Activated CD4-positive, alpha-beta T cell treated with anti-CD3 and anti-CD28 coated beads, Interleukin-2, amount 10 ng/mL, durations not matched to agents 24 days and 14 days (primary cell): ENCODE measurements around the gene RNF123. TPM values are rescaled to one million over a fixed set of nuclear protein-coding genes. Genes with fewer than 3 reads are reported as not detected.
"Not testable (repeated sequence)": the region's sequence is repeated elsewhere in the genome, so short reads cannot be mapped to it uniquely, and the experiment has no call there.

Source experiments
- DNase-seq: peaks from one replicate; pipeline ENCODE4 v3.0.0; 2022
- H3K27ac Mint-ChIP-seq: one replicate; pipeline ENCODE4 v1.8.0; 2022; ENCODE audit warnings: mild to moderate bottlenecking, mixed read lengths
- H3K27me3 Mint-ChIP-seq: one replicate; pipeline ENCODE4 v1.8.0; 2022; ENCODE audit warnings: mixed read lengths
- H3K36me3 Mint-ChIP-seq: one replicate; pipeline ENCODE4 v1.8.0; 2022; ENCODE audit warnings: low read depth, mild to moderate bottlenecking, mixed read lengths
- H3K4me1 Mint-ChIP-seq: one replicate; pipeline ENCODE4 v1.8.0; 2021; ENCODE audit warnings: mixed read lengths
- H3K4me3 Mint-ChIP-seq: one replicate; pipeline ENCODE4 v1.8.0; 2022; ENCODE audit warnings: mild to moderate bottlenecking, moderate library complexity, mixed read lengths
- H3K9me3 Mint-ChIP-seq: one replicate; pipeline ENCODE4 v1.8.0; 2021; ENCODE audit warnings: mixed read lengths
- intact Hi-C: fragments of 100-400 bp; cut with micrococcal nuclease; formaldehyde crosslinking; loops from one replicate; pipeline ENCODE4 v1.15.1; 2023
- total RNA-seq: library from RNA; stranded (reverse); gene quantifications from 2 replicates; pipeline ENCODE4 v1.2.3, GENCODE V29; 2022

RNF123 gene
- total RNA-seq, 1 donor from 2014 or later, result 42.0 TPM

GRCh38 chr3:49680493-49681231, 8.7 kb upstream of the RNF123 start:
- H3K27ac Mint-ChIP-seq, result no peak overlapping the region

DNA sequence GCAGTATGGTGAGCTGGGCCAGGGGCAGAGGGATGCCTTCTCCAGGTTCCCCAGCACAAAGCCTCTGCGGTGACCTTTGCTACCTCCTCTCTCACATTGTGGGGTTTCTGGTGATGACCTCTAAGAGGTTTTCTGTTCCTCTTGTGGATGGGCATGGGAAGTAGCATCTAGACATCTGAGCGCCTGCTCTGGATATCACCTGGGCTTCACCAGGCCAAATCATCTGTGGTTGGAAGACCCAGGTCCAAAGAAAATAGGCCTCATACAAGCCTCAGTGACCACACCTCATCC, 8.2 kb upstream of the RNF123 start:
- no peak overlapping the region for H3K4me3 Mint-ChIP-seq
- H3K27ac Mint-ChIP-seq, result no peak overlapping the region
- DNase-seq, result no peak
- intact Hi-C loops, result no loop called here
- H3K27me3 Mint-ChIP-seq, result no peaks in the 10 kb centered on the region
- H3K9me3 Mint-ChIP-seq, result no peaks in the 10 kb centered on the region
- H3K36me3 Mint-ChIP-seq, result peaks cover 31% of the 10 kb centered on the region
- H3K4me1 Mint-ChIP-seq, result peaks cover 6% of the 10 kb centered on the region

More at GRCh38 chr3:49680493-49681231, 8.7 kb upstream of the RNF123 start:
- intact Hi-C loops, result no loop called here
- no peaks in the 10 kb centered on the region for H3K9me3 Mint-ChIP-seq
- H3K27me3 Mint-ChIP-seq, result no peaks in the 10 kb centered on the region
- peaks cover 6% of the 10 kb centered on the region for H3K4me1 Mint-ChIP-seq
- no peak overlapping the region for H3K4me3 Mint-ChIP-seq
- H3K36me3 Mint-ChIP-seq, result peaks cover 32% of the 10 kb centered on the region
- no peak for DNase-seq

DNA sequence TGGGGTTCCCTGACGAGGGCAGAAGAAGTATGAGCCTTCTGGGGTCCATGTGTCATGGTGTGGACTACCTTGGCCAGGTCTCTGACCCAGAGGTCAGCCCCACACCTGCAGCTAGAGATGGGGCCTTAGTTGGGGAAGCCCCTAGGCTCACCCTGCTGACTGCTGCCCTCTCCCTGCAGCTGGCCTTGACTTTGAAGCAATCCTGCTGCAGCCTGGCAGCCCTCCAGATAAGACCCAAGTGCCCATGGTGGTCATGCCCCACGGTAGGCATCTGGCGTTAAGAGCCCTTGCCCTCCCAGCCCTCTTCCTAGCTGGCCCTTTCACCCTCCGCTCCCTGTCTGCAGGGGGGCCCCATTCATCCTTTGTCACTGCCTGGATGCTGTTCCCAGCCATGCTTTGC, 7.8 kb upstream of the RNF123 start:
- no peak overlapping the region for H3K4me3 Mint-ChIP-seq
- no peak for DNase-seq
- H3K9me3 Mint-ChIP-seq, result no peaks in the 10 kb centered on the region
- no peak overlapping the region for H3K27ac Mint-ChIP-seq
- H3K27me3 Mint-ChIP-seq, result peaks cover 1% of the 10 kb centered on the region
- peaks cover 30% of the 10 kb centered on the region for H3K36me3 Mint-ChIP-seq
- intact Hi-C loops, result no loop called here
- H3K4me1 Mint-ChIP-seq, result peaks cover 6% of the 10 kb centered on the region

DNA sequence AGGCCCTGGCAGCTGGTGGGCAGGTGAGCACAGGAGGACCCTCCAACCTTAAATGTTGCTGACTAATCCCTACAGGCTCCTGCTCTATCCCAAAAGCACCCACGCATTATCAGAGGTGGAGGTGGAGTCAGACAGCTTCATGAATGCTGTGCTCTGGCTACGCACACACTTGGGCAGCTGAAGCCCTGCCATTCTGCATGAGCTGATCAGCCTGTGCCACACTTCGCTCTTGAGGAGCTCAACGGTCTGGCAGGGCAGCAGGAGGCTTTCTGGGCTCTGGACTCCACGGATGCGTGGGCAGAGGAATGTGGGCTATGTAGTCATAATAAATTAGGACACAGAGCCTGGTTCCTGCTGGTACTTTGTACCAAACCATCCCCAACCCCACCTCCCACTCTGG, 6.2 kb upstream of the RNF123 start:
- DNase-seq, result no peak
- intact Hi-C loops, result no loop called here
- Mint-ChIP-seq H3K4me1 (peaks cover 4% of the 10 kb centered on the region), H3K4me3 (no peak overlapping the region), H3K9me3 (no peaks in the 10 kb centered on the region), H3K27ac (no peak overlapping the region), H3K36me3 (peaks cover 22% of the 10 kb centered on the region), H3K27me3 (peaks cover 4% of the 10 kb centered on the region)

DNA sequence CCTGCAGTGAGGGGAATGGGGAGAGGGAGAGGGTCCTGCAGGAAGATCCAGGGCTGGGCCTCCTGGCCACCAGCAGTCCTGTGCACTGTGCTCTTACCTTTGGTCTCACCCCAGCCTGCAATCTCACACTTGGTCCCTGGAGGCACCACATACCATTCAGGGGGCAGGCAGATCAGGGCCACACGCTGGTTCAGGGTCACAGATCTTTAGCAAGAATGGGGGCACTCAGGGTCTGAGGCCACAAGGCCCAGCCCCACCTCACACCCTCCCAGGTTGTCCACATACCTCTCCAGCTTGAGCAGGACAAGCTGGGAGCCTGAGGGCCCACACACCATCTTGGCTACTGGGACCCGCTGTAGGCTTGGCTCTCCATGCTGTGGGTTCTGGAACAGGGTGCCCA, 4.9 kb upstream of the RNF123 start:
- H3K4me1 Mint-ChIP-seq, H3K27me3 Mint-ChIP-seq, H3K27ac Mint-ChIP-seq, H3K9me3 Mint-ChIP-seq, intact Hi-C loops, H3K4me3 Mint-ChIP-seq, DNase-seq: not testable (repeated sequence)
- peaks cover 19% of the 10 kb centered on the region for H3K36me3 Mint-ChIP-seq

GRCh38 chr3:49685103-49685502, 4.3 kb upstream of the RNF123 start:
- H3K4me1 Mint-ChIP-seq, H3K9me3 Mint-ChIP-seq, DNase-seq, H3K27ac Mint-ChIP-seq, H3K4me3 Mint-ChIP-seq, H3K27me3 Mint-ChIP-seq, intact Hi-C loops: not testable (repeated sequence)
- H3K36me3 Mint-ChIP-seq, result peaks cover 15% of the 10 kb centered on the region

DNA sequence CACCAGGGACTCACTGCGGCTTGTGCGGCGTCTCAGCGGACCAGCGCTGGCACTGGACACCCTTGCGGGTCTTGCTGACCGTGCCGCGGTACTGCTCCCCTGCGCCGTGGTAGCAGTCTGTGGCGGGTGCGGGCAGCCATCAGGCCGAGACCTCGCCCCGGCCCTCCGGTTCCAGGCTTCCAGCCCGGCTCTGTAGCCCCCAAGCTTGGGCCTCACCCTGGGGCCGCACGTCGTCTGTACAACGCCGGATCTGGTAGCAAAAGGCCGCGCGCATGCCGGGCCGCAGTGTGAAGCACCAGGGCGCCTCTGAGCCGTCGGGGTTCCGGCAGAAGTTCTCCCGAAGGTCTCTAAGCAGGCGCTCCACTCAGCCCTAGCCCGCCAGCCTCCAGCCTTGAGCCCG, 3.5 kb upstream of the RNF123 start:
- peaks cover 10% of the 10 kb centered on the region for H3K36me3 Mint-ChIP-seq
- H3K4me1 Mint-ChIP-seq, result peaks cover 13% of the 10 kb centered on the region
- H3K27ac Mint-ChIP-seq, intact Hi-C loops, H3K9me3 Mint-ChIP-seq, H3K27me3 Mint-ChIP-seq, H3K4me3 Mint-ChIP-seq, DNase-seq: not testable (repeated sequence)

GRCh38 chr3:49686346-49686745, 3.0 kb upstream of the RNF123 start:
- peak overlapping the region; percentile 55 for H3K4me3 Mint-ChIP-seq
- H3K36me3 Mint-ChIP-seq, intact Hi-C loops, H3K27ac Mint-ChIP-seq, H3K27me3 Mint-ChIP-seq, H3K9me3 Mint-ChIP-seq: not testable (repeated sequence)
- H3K4me1 Mint-ChIP-seq, result peaks cover 16% of the 10 kb centered on the region
- DNase-seq, result peak; percentile 67

DNA sequence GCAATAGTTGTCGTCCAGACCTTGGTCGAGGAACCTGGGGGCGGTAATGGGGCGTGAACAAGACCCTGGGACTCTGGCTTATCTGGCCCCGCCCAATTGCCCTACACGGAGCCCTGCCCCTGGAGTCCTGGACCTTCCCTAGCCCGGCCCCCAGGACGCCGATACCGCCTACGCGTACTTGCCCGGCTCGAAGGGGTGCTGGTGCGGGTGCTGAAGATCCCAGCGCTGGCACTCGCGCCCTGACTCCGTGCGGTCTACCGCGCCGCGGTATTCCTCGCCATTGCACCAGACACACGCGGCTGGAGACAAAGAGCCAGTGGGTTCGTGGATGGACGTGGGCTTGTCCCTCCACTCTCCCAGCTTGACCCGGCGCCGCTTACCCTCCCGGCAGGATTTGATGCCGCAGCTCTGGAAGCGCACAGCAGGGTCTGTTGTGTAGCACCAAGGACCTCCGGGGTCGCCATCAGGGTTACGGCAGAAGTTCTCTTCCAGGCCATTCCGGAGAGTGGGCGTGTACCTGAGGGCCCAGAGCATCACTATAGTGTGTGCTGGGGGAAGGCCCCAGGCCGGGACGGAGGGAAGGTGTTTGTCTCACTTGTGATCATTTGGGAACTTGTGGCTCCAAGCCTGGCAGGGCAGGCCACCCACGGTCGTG, 2.5 kb upstream of the RNF123 start:
- H3K36me3 Mint-ChIP-seq, intact Hi-C loops, H3K9me3 Mint-ChIP-seq, H3K27me3 Mint-ChIP-seq: not testable (repeated sequence)
- Mint-ChIP-seq H3K4me3 (peak overlapping the region; percentile 4), H3K4me1 (peaks cover 17% of the 10 kb centered on the region), H3K27ac (peak overlapping the region; percentile 41)
- DNase-seq, result peak; percentile 78

DNA sequence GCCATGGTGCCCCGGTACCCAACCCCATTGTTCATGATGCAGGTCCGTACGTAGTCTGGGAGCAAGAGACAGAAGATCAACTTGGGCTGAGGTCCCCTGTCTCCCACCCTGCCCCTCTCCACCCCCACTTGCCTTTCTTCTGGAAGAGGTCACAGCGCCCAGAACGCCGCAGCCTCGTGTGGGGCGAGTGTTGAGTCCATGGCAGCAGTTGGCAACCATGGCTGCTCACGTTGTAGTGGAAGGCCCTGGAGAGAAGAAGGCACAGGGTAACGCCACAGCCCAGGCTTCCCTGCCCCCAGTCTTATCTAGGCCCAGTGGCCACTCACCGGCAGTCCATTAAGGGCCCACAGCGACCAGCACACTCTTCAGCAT, 1.9 kb upstream of the RNF123 start:
- Mint-ChIP-seq H3K4me3 (peak overlapping the region; percentile 4), H3K4me1 (peaks cover 17% of the 10 kb centered on the region), H3K27ac (peak overlapping the region; percentile 41)
- DNase-seq, intact Hi-C loops, H3K27me3 Mint-ChIP-seq, H3K36me3 Mint-ChIP-seq, H3K9me3 Mint-ChIP-seq: not testable (repeated sequence)

GRCh38 chr3:49688338-49689045, 865 bp upstream of the RNF123 start:
- Mint-ChIP-seq H3K4me3 (peak overlapping the region; percentile 99), H3K4me1 (peaks cover 20% of the 10 kb centered on the region), H3K27ac (peak overlapping the region; percentile 86)
- intact Hi-C loops, result loop anchor here (1.0 kb wide), 1 partner anchor 14 kb away; the partner anchor contains the start of gene APEH
- DNase-seq, result peak; percentile 69
- H3K9me3 Mint-ChIP-seq, H3K27me3 Mint-ChIP-seq, H3K36me3 Mint-ChIP-seq: not testable (repeated sequence)

DNA sequence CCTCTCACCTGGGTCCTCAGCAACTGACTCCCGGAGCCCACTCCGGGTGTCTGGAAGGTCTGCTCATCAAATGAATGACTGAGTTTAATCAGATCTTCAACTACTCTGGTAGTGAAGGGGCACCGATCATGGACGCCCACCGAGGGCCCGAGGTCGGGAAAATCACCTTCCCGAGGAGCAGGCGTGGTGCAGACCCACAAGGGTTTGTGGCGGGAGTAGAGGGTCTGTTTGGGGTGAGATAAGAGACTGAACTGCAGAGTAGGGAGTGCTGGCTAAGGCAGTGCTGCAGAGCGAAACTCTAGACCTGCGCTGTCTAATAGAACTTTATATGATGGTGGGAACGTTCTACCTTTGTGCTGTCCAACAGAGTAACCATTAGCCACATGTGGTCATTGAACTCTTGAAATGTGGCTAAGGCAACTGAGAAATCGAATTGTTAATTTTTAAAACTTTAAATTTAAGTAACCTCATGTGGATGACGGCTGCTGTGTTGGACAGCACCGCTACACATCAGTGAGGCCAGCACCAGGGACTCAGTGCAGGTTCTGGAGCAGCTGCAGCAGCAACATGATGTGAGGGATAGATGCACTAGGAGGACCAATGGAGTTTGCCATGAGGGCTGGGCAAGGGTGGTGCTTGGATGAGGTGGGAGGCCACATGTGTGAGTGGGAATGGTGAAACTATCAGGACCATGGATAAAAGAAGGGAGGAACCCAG, 709 bp downstream of the RNF123 start:
- H3K9me3 Mint-ChIP-seq, H3K27me3 Mint-ChIP-seq, DNase-seq, H3K36me3 Mint-ChIP-seq: not testable (repeated sequence)
- Mint-ChIP-seq H3K4me3 (peak overlapping the region; percentile 99), H3K27ac (peak overlapping the region; percentile 86), H3K4me1 (peaks cover 20% of the 10 kb centered on the region)
- intact Hi-C loops, result loop anchor here (1.0 kb wide), 1 partner anchor 16 kb away; the partner anchor contains the start of gene APEH

- peak overlapping the region; percentile 99 for H3K4me3 Mint-ChIP-seq
- DNase-seq, intact Hi-C loops, H3K36me3 Mint-ChIP-seq, H3K27me3 Mint-ChIP-seq, H3K27ac Mint-ChIP-seq, H3K9me3 Mint-ChIP-seq: not testable (repeated sequence)
- H3K4me1 Mint-ChIP-seq, result peaks cover 20% of the 10 kb centered on the region
Observed at GRCh38 chr3:49690856-49691255, 1.5 kb downstream of the RNF123 start.

DNA sequence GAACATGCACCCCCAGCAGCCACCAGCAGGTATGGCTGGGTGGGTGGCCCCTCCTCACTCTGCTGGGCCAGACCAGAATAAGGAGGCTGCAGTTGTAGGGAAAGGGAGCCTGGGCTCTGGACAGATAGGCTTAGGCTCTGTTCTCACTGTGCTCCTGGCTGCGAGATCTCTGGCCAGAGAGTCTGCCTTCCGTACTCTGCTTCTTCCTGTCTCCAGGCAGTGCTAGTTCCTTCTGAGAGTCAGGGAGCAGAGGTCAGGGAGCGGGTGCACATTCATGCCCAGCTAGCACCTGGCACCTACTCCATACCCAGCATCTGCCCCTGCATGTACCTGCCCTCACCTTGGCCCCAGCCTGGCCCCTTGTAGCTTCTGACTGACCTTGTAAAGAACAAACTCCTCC, 2.1 kb downstream of the RNF123 start:
- H3K27me3 Mint-ChIP-seq, H3K36me3 Mint-ChIP-seq, H3K9me3 Mint-ChIP-seq, H3K27ac Mint-ChIP-seq, DNase-seq, intact Hi-C loops: not testable (repeated sequence)
- H3K4me3 Mint-ChIP-seq, result peak overlapping the region; percentile 15
- H3K4me1 Mint-ChIP-seq, result peaks cover 20% of the 10 kb centered on the region
